NCI-H2171 (cell line): ENCODE measurements around the gene ACSS1.

ENCODE experiments used
- DNase-seq: peaks from one replicate; lab custom pipeline; 2025; lab: John Stamatoyannopoulos, UW

ACSS1 gene

GRCh38 chr20:25078662-25079061, 20.7 kb upstream of the ACSS1 start:
- no peak for DNase-seq

GRCh38 chr20:25077610-25078169, 19.8 kb upstream of the ACSS1 start:
- no peak for DNase-seq

- DNase-seq = peak; percentile 91
These were observed 19.0 kb upstream of the ACSS1 start for GRCh38 chr20:25076731-25077609.

- DNase-seq = no peak
These were observed 18.3 kb upstream of the ACSS1 start for GRCh38 chr20:25076201-25076600.

GRCh38 chr20:25073544-25073943, 15.6 kb upstream of the ACSS1 start:
- DNase-seq = no peak

- DNase-seq = no peak
These were observed 14.4 kb upstream of the ACSS1 start for GRCh38 chr20:25072226-25072811.

DNA sequence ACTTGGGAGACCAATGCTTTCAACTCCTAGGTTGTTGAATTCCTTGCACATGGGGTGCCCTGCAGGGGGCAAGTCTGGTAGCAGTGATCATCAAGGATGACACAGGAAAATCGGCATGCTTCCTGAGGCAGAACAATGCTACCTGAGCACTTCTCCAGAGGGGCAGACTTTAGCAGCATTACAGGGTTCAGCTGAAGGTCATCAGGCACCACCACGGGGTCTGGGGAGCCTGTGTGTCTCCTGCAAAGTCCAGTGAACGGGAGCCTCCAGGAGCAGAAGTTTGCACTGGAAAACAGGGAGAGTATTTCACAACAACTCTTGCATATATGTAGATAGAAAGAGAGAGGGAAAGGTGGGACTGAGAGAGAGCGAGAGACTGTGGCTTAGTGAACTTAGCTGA, 13.8 kb upstream of the ACSS1 start:
- no peak for DNase-seq

GRCh38 chr20:25070821-25071473, 13.0 kb upstream of the ACSS1 start:
- DNase-seq = no peak

DNA sequence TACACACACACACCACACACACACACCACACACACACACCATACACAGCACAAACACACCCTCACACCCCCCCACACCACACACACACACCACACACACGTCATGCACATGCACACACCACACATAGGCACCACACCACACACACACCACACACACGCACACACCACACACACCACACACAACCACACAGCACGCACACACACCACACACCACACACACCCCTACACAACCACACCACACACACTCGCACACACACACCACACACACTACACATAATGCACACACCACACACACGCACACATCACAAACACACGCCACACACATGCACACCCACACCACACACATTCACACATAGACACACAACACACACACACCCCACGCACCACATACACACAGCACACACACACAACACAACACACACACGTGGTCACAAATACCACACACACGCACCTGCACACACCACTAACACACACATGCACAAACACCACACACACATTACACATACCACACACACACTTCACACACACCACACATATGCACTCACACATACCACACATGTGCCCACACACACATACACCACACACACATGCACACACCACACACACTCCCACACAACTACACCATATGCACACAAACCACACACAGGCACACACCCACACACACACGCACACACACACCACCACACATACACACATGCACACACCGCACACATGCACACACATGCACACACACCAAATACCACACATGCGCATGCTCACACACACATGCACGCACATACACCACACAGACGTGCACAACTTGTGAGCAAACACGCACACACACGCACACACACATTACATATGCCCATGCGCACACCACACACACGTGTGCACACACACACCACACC, 9.4 kb upstream of the ACSS1 start:
- no peak for DNase-seq

GRCh38 chr20:25066386-25066785, 8.4 kb upstream of the ACSS1 start:
- DNase-seq = no peak

- peak; percentile 40 for DNase-seq
These were observed 7.8 kb upstream of the ACSS1 start for GRCh38 chr20:25065625-25066338.

GRCh38 chr20:25065072-25065624, 7.2 kb upstream of the ACSS1 start:
- no peak for DNase-seq

- no peak for DNase-seq
These were observed 6.7 kb upstream of the ACSS1 start for GRCh38 chr20:25064561-25065071.

- no peak for DNase-seq
These were observed 6.0 kb upstream of the ACSS1 start for GRCh38 chr20:25063981-25064380.

DNA sequence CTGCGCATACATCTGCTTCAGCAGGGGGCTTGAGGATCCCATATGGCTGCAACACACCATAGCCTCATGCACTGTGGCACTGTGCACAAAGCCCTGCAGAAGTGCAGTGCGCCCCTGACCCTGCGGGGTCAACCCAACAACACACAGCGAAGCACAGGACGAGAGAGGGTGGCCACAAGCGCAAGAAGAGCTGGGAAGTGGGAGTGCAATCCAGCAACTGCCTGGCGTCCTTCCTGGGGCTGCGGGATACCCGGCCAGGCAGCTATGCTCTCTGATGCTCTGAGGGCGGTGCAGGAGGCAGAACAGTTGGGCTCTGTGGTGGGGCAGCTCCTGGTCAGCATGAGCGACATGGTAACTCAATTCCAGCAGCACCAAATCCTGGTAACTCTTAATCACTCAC, 5.6 kb upstream of the ACSS1 start:
- DNase-seq = no peak

DNA sequence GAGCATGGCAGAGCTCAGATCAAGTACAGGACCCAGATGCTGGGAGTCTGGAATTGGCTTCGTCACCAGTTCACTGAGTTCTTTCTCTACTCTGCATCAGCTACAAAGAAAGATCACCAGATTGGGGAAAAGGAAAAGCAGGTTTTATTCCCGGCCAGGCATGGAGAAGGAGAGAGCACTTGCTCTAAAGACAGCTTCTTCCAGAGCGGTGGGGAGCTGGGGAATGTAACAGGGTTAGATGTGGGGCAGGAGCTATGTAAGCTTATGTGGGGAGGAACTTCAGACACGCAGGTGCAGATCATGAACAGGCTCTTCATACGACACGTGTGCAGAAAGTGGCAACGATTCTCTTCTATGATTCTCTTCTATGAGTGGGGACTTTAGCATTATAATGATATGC, 4.9 kb upstream of the ACSS1 start:
- DNase-seq = no peak

GRCh38 chr20:25061821-25062530, 4.0 kb upstream of the ACSS1 start:
- no peak for DNase-seq

DNA sequence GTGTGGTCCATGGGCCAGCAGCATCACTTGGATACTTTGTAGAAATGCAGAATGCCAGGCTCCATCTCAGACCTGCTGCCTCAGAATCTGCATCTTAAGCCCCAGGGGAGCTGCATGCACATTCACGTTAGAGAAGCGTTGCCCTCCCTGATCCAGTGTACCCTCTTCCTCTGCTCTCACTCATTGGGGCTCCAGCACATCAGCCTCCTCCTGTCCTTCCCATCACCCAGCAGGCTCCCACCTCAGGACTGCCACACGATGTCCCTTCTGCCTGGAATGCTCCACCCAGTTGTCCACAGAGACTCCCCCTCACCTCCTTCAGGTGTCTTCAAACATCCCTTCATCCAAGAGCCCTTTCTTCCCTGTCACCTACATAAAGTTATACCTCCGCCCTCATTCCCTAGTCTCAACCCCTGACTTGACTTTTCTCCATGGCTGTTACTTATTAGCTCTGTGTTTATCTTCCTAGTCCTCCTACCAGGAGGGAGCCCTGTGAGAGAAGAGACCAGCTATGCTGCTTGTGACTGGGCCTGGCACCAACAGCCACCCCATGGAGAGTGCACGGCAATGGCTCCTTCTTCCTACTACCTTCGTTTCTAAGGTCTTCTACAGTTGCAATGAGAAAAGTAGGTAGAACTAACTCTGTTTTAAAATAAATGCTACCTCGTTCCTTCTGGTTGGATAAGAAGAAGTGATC, 3.3 kb upstream of the ACSS1 start:
- no peak for DNase-seq

DNA sequence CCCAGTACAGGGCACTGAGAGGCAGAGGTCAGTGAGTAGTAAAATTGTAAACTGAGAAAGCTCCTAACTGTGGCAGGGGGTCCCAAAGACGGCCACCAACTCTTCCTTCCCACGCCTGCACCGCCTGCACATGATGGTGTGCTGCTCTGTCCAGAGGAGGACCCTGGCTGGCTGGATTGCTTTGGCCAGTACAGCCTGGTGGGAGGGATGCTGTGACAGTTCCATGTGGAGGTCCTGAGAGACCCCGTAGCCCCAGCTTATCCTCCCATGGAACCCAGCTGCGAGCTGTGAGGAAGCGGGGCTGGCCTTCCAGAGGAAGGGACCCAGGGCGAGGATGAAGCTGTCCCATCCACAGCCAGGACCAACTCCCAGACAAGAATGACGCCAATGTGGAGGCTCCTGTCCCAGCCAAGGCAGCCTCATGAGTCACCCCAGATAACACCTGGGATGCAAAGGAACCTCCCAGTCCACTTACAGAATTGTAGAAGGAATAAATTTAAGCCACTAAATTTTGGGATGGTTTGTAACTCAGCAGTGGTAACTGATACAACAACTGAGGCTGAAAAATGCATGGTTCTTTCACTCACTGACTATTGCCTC, 2.0 kb upstream of the ACSS1 start:
- no peak for DNase-seq
